ENCODE data around the gene CHRM1. TPM values are rescaled to one million over a fixed set of nuclear protein-coding genes. Genes with fewer than 3 reads are reported as not detected.
A peak's percentile ranks its signal among the peaks of the same experiment; 100 is the strongest.

Gene CHRM1
- polyA plus RNA-seq, 4 donors = 0.65 to 1.1 TPM; not detected in 2

DNA sequence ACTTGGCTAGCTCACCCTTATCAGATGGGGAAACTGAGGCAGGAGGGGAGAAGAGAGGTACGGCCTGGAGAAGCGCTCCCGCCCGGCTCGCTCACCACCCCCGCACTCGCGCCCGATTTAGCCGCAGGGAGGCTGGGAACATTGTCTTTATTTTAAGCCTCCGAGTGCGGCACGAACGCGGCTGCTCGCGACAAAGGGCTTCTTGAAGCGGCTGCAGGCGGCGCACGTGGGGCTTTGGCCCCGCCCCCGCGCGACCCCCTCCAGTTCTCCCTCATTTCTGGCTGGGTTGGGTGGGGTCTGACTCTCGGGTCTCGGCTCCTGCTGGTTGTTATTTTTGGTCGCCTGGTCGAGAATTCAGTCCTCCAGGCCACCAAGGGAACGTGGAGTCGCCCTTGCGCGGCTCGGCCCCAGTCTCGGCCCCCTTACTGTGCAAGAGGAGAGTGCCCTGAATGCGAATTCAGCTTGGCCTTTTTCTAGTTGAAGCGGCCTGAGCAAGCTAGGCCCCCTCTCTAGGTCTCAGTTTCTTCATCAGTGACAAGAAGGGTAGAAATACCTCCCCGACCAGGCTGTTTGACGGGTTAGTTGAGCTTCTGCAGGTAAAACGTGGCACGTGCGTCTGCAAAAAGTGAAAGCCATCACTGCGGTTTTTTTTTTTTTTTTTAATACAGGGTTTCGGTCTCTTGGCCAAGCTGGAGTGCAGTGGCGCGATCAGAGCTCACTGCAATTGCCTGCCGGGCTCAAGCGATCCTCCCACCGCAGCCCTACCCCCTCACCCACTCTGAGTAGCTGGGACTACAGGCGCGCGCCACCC is 2.6 kb upstream of the CHRM1 start:
- H3K4me1 ChIP-seq (ENCODE audit: control insufficient read depth in 3 of 3, insufficient read depth in 2 of 3, low read depth in 1 of 3, low read length in 2 of 3) = peaks cover 0 to 27% (median 6%) of the 10 kb centered on the region in 3 donors
- peaks cover 7 to 83% (median 37%) of the 10 kb centered on the region in 3 donors for H3K27me3 ChIP-seq (ENCODE audit: control insufficient read depth in 3 of 3, insufficient read depth in 3 of 3, low read length in 3 of 3)
- DNase-seq (peak; percentile 15 to 52), FAIRE-seq (no peak)
- no peaks in the 10 kb centered on the region for H3K36me3 ChIP-seq (ENCODE audit: control insufficient read depth in 3 of 3, insufficient read depth in 2 of 3, low read depth in 1 of 3, low read length in 3 of 3)
- 2 to 4% (median 4%) methylated on average over 47 to 52 of the region's 52 CpGs for WGBS, 3 donors
- peaks cover 0 to 3% of the 10 kb centered on the region in 2 donors for H3K9me3 ChIP-seq (ENCODE audit: control insufficient read depth in 2 of 2, insufficient read depth in 1 of 2, low read depth in 1 of 2, low read length in 1 of 2)
- H3K4me3 ChIP-seq (ENCODE audit: low read depth in 1 of 3, low read length in 3 of 3) = peak overlapping the region in 1 of 3 donors; percentile 1
- H3K27ac ChIP-seq (ENCODE audit: low read depth in 1 of 3, low read length in 2 of 3) = no peak overlapping the region

GRCh38 chr11:62922653-62923431 is 1.7 kb upstream of the CHRM1 start:
- Histone ChIP-seq H3K4me1 (ENCODE audit: control insufficient read depth in 3 of 3, insufficient read depth in 2 of 3, low read depth in 1 of 3, low read length in 2 of 3) (peaks cover 0 to 27% (median 6%) of the 10 kb centered on the region in 3 donors), H3K27me3 (ENCODE audit: control insufficient read depth in 3 of 3, insufficient read depth in 3 of 3, low read length in 3 of 3) (peaks cover 7 to 77% (median 35%) of the 10 kb centered on the region in 3 donors), H3K27ac (ENCODE audit: low read depth in 1 of 3, low read length in 2 of 3) (no peak overlapping the region), H3K9me3 (ENCODE audit: control insufficient read depth in 2 of 2, insufficient read depth in 1 of 2, low read depth in 1 of 2, low read length in 1 of 2) (peaks cover 0 to 3% of the 10 kb centered on the region in 2 donors), H3K4me3 (ENCODE audit: low read depth in 1 of 3, low read length in 3 of 3) (no peak overlapping the region), H3K36me3 (ENCODE audit: control insufficient read depth in 3 of 3, insufficient read depth in 2 of 3, low read depth in 1 of 3, low read length in 3 of 3) (no peaks in the 10 kb centered on the region)
- FAIRE-seq (no peak), DNase-seq (no peak)
- 25 to 38% (median 27%) methylated on average over 18 to 24 of the region's 24 CpGs for WGBS, 3 donors

DNA sequence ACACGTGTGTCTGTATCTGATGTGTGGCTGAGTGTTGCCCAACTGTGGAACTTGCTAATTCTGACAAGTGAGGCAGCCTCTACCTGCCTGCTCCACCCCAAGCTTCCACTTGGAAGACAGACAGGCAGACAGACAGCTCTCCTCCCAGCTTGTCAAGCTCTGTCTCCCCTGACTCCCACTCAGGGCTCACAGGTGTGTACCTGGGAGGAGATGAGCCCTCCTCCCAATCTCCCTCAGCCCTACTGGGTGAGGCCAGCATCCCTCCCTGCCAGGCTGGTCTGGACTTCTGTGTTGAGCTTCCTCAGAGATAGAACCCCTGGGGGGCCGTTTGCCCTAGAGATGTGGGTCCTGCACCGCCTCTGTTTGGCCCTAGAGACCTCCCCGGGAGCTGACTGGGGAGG is 1.0 kb upstream of the CHRM1 start:
- no peaks in the 10 kb centered on the region for H3K36me3 ChIP-seq (ENCODE audit: control insufficient read depth in 3 of 3, insufficient read depth in 2 of 3, low read depth in 1 of 3, low read length in 3 of 3)
- H3K27me3 ChIP-seq (ENCODE audit: control insufficient read depth in 3 of 3, insufficient read depth in 3 of 3, low read length in 3 of 3) = peaks cover 7 to 71% (median 30%) of the 10 kb centered on the region in 3 donors
- no peak overlapping the region for H3K27ac ChIP-seq (ENCODE audit: low read depth in 1 of 3, low read length in 2 of 3)
- 30 to 62% (median 56%) methylated on average over 4 of the region's 4 CpGs for WGBS, 3 donors
- H3K9me3 ChIP-seq (ENCODE audit: control insufficient read depth in 2 of 2, insufficient read depth in 1 of 2, low read depth in 1 of 2, low read length in 1 of 2) = peaks cover 0 to 3% of the 10 kb centered on the region in 2 donors
- FAIRE-seq (no peak), DNase-seq (no peak)
- H3K4me3 ChIP-seq (ENCODE audit: low read depth in 1 of 3, low read length in 3 of 3) = no peak overlapping the region
- peaks cover 0 to 25% (median 6%) of the 10 kb centered on the region in 3 donors for H3K4me1 ChIP-seq (ENCODE audit: control insufficient read depth in 3 of 3, insufficient read depth in 2 of 3, low read depth in 1 of 3, low read length in 2 of 3)

DNA sequence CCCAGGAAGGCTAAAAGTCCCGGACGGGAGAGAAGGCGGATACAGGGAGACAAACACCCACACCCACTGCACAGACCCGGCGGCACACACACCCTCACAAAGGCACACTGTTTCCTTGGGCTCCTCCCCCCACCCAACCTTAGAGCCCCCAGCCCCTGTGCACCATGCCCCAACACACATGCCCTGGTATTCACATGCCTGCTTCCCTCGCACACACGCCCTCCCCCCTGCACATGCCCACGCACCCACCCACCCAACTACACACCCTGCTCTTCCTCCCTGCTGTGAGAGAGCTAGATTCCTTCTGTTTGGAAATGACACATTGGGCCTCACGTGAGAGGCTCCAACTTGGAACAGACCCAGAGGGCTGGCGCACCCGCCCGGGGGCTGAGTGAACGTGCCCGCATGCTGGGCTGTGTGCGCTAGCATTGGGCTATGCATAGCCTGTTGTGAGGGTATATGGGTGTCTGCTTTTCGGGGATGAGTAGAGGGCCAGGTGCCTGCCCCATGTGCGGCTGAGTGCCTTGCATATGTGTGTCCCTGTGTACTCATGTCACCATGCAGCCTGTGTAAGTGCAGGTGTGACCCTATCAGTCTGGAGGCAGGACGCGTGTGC is 518 bp upstream of the CHRM1 start:
- no peaks in the 10 kb centered on the region for H3K36me3 ChIP-seq (ENCODE audit: control insufficient read depth in 3 of 3, insufficient read depth in 2 of 3, low read depth in 1 of 3, low read length in 3 of 3)
- peaks cover 0 to 3% of the 10 kb centered on the region in 2 donors for H3K9me3 ChIP-seq (ENCODE audit: control insufficient read depth in 2 of 2, insufficient read depth in 1 of 2, low read depth in 1 of 2, low read length in 1 of 2)
- H3K27me3 ChIP-seq (ENCODE audit: control insufficient read depth in 3 of 3, insufficient read depth in 3 of 3, low read length in 3 of 3) = peaks cover 3 to 66% (median 26%) of the 10 kb centered on the region in 3 donors
- H3K27ac ChIP-seq (ENCODE audit: low read depth in 1 of 3, low read length in 2 of 3) = no peak overlapping the region
- peaks cover 0 to 20% (median 6%) of the 10 kb centered on the region in 3 donors for H3K4me1 ChIP-seq (ENCODE audit: control insufficient read depth in 3 of 3, insufficient read depth in 2 of 3, low read depth in 1 of 3, low read length in 2 of 3)
- no peak for FAIRE-seq
- no peak overlapping the region for H3K4me3 ChIP-seq (ENCODE audit: low read depth in 1 of 3, low read length in 3 of 3)
- 6 to 33% (median 21%) methylated on average over 15 to 19 of the region's 19 CpGs for WGBS, 3 donors
- peak; percentile 15 to 60 for DNase-seq

- FAIRE-seq = no peak
Observed at GRCh38 chr11:62919898-62920640, 1.1 kb downstream of the CHRM1 start.

GRCh38 chr11:62919476-62919875 is 1.7 kb downstream of the CHRM1 start:
- Histone ChIP-seq H3K9me3 (ENCODE audit: control insufficient read depth in 2 of 2, insufficient read depth in 1 of 2, low read depth in 1 of 2, low read length in 1 of 2) (peaks cover 0 to 3% of the 10 kb centered on the region in 2 donors), H3K27ac (ENCODE audit: low read depth in 1 of 3, low read length in 2 of 3) (no peak overlapping the region), H3K4me3 (ENCODE audit: low read depth in 1 of 3, low read length in 3 of 3) (no peak overlapping the region), H3K36me3 (ENCODE audit: control insufficient read depth in 3 of 3, insufficient read depth in 2 of 3, low read depth in 1 of 3, low read length in 3 of 3) (no peaks in the 10 kb centered on the region), H3K4me1 (ENCODE audit: control insufficient read depth in 3 of 3, insufficient read depth in 2 of 3, low read depth in 1 of 3, low read length in 2 of 3) (peaks cover 0 to 11% (median 2%) of the 10 kb centered on the region in 3 donors), H3K27me3 (ENCODE audit: control insufficient read depth in 3 of 3, insufficient read depth in 3 of 3, low read length in 3 of 3) (peaks cover 3 to 44% (median 15%) of the 10 kb centered on the region in 3 donors)
- FAIRE-seq (no peak), DNase-seq (no peak)
- WGBS, 3 donors = 87 to 90% (median 89%) methylated on average over 10 of the region's 10 CpGs

More at GRCh38 chr11:62919898-62920640, 1.1 kb downstream of the CHRM1 start:
- no peaks in the 10 kb centered on the region for H3K36me3 ChIP-seq (ENCODE audit: control insufficient read depth in 3 of 3, insufficient read depth in 2 of 3, low read depth in 1 of 3, low read length in 3 of 3)
- peaks cover 3 to 50% (median 15%) of the 10 kb centered on the region in 3 donors for H3K27me3 ChIP-seq (ENCODE audit: control insufficient read depth in 3 of 3, insufficient read depth in 3 of 3, low read length in 3 of 3)
- DNase-seq = no peak
- no peak overlapping the region for H3K4me3 ChIP-seq (ENCODE audit: low read depth in 1 of 3, low read length in 3 of 3)
- 46 to 68% (median 51%) methylated on average over 11 of the region's 11 CpGs for WGBS, 3 donors
- H3K9me3 ChIP-seq (ENCODE audit: control insufficient read depth in 2 of 2, insufficient read depth in 1 of 2, low read depth in 1 of 2, low read length in 1 of 2) = peaks cover 0 to 3% of the 10 kb centered on the region in 2 donors
- no peak overlapping the region for H3K27ac ChIP-seq (ENCODE audit: low read depth in 1 of 3, low read length in 2 of 3)
- peaks cover 0 to 11% (median 2%) of the 10 kb centered on the region in 3 donors for H3K4me1 ChIP-seq (ENCODE audit: control insufficient read depth in 3 of 3, insufficient read depth in 2 of 3, low read depth in 1 of 3, low read length in 2 of 3)

GRCh38 chr11:62918531-62918930 is 2.6 kb downstream of the CHRM1 start:
- Histone ChIP-seq H3K9me3 (ENCODE audit: control insufficient read depth in 2 of 2, insufficient read depth in 1 of 2, low read depth in 1 of 2, low read length in 1 of 2) (peaks cover 0 to 3% of the 10 kb centered on the region in 2 donors), H3K4me1 (ENCODE audit: control insufficient read depth in 3 of 3, insufficient read depth in 2 of 3, low read depth in 1 of 3, low read length in 2 of 3) (peaks cover 0 to 2% (median 1%) of the 10 kb centered on the region in 3 donors), H3K27me3 (ENCODE audit: control insufficient read depth in 3 of 3, insufficient read depth in 3 of 3, low read length in 3 of 3) (peaks cover 3 to 35% (median 12%) of the 10 kb centered on the region in 3 donors), H3K36me3 (ENCODE audit: control insufficient read depth in 3 of 3, insufficient read depth in 2 of 3, low read depth in 1 of 3, low read length in 3 of 3) (no peaks in the 10 kb centered on the region), H3K27ac (ENCODE audit: low read depth in 1 of 3, low read length in 2 of 3) (no peak overlapping the region), H3K4me3 (ENCODE audit: low read depth in 1 of 3, low read length in 3 of 3) (no peak overlapping the region)
- DNase-seq = no peak
- no peak for FAIRE-seq
- WGBS, 3 donors = 53 to 72% (median 62%) methylated on average over 5 of the region's 5 CpGs

Data from small intestine (tissue), 7 donors.